ENCODE data around the gene CDH2.

Gene CDH2

GRCh38 chr18:28168725-28169124 is 8.2 kb downstream of the CDH2 start:
- Histone ChIP-seq H3K27ac (ENCODE audit: low read length) (no peak overlapping the region), H3K4me1 (ENCODE audit: control insufficient read depth, insufficient read depth, low read length) (no peaks in the 10 kb centered on the region), H3K27me3 (ENCODE audit: control insufficient read depth, insufficient read depth, low read length) (no peaks in the 10 kb centered on the region; the same call in 1 of the 2 replicates), H3K4me3 (ENCODE audit: low read length) (no peak overlapping the region), H3K9me3 (ENCODE audit: control insufficient read depth, insufficient read depth, low read length) (no peaks in the 10 kb centered on the region), H3K36me3 (ENCODE audit: control insufficient read depth, insufficient read depth, low read length) (no peaks in the 10 kb centered on the region)
- no peak for DNase-seq (ENCODE audit: low read depth, low spot score)
- no CpG with 5 or more reads among the region's 1 CpG for WGBS (ENCODE audit: insufficient coverage, insufficient read length)

GRCh38 chr18:28167835-28168349 is 9.0 kb downstream of the CDH2 start:
- no CpG with 5 or more reads among the region's 8 CpGs for WGBS (ENCODE audit: insufficient coverage, insufficient read length)

GRCh38 chr18:28164771-28165483 is 12.0 kb downstream of the CDH2 start:
- no peak for DNase-seq (ENCODE audit: low read depth, low spot score)
- peaks cover 5% of the 10 kb centered on the region for H3K4me1 ChIP-seq (ENCODE audit: control insufficient read depth, insufficient read depth, low read length)

More at GRCh38 chr18:28167835-28168349, 9.0 kb downstream of the CDH2 start:
- H3K4me3 ChIP-seq (ENCODE audit: low read length): no peak overlapping the region
- no peak for DNase-seq (ENCODE audit: low read depth, low spot score)
- H3K27me3 ChIP-seq (ENCODE audit: control insufficient read depth, insufficient read depth, low read length): no peaks in the 10 kb centered on the region; the same call in 1 of the 2 replicates
- no peaks in the 10 kb centered on the region for H3K4me1 ChIP-seq (ENCODE audit: control insufficient read depth, insufficient read depth, low read length)
- no peaks in the 10 kb centered on the region for H3K9me3 ChIP-seq (ENCODE audit: control insufficient read depth, insufficient read depth, low read length)
- H3K36me3 ChIP-seq (ENCODE audit: control insufficient read depth, insufficient read depth, low read length): no peaks in the 10 kb centered on the region
- H3K27ac ChIP-seq (ENCODE audit: low read length): no peak overlapping the region

GRCh38 chr18:28163201-28163775 is 13.6 kb downstream of the CDH2 start:
- peaks cover 5% of the 10 kb centered on the region for H3K4me1 ChIP-seq (ENCODE audit: control insufficient read depth, insufficient read depth, low read length)
- H3K27ac ChIP-seq (ENCODE audit: low read length): no peak overlapping the region
- H3K9me3 ChIP-seq (ENCODE audit: control insufficient read depth, insufficient read depth, low read length): no peaks in the 10 kb centered on the region
- no peak overlapping the region for H3K4me3 ChIP-seq (ENCODE audit: low read length)
- no peak for DNase-seq (ENCODE audit: low read depth, low spot score)
- no CpG with 5 or more reads among the region's 2 CpGs for WGBS (ENCODE audit: insufficient coverage, insufficient read length)
- no peaks in the 10 kb centered on the region; the same call in 1 of the 2 replicates for H3K27me3 ChIP-seq (ENCODE audit: control insufficient read depth, insufficient read depth, low read length)
- no peaks in the 10 kb centered on the region for H3K36me3 ChIP-seq (ENCODE audit: control insufficient read depth, insufficient read depth, low read length)

More at GRCh38 chr18:28164771-28165483, 12.0 kb downstream of the CDH2 start:
- H3K27me3 ChIP-seq (ENCODE audit: control insufficient read depth, insufficient read depth, low read length): no peaks in the 10 kb centered on the region; the same call in 1 of the 2 replicates
- H3K4me3 ChIP-seq (ENCODE audit: low read length): no peak overlapping the region
- no peak overlapping the region for H3K27ac ChIP-seq (ENCODE audit: low read length)
- no peaks in the 10 kb centered on the region for H3K9me3 ChIP-seq (ENCODE audit: control insufficient read depth, insufficient read depth, low read length)
- WGBS (ENCODE audit: insufficient coverage, insufficient read length): no CpG with 5 or more reads among the region's 1 CpG
- no peaks in the 10 kb centered on the region for H3K36me3 ChIP-seq (ENCODE audit: control insufficient read depth, insufficient read depth, low read length)

GRCh38 chr18:28161608-28162599 is 15.0 kb downstream of the CDH2 start:
- no peak for DNase-seq (ENCODE audit: low read depth, low spot score)
- no peak overlapping the region for H3K4me3 ChIP-seq (ENCODE audit: low read length)
- H3K4me1 ChIP-seq (ENCODE audit: control insufficient read depth, insufficient read depth, low read length): peaks cover 5% of the 10 kb centered on the region
- no peaks in the 10 kb centered on the region for H3K9me3 ChIP-seq (ENCODE audit: control insufficient read depth, insufficient read depth, low read length)
- H3K27ac ChIP-seq (ENCODE audit: low read length): no peak overlapping the region
- H3K36me3 ChIP-seq (ENCODE audit: control insufficient read depth, insufficient read depth, low read length): no peaks in the 10 kb centered on the region
- no peaks in the 10 kb centered on the region; the same call in 1 of the 2 replicates for H3K27me3 ChIP-seq (ENCODE audit: control insufficient read depth, insufficient read depth, low read length)
- no CpG with 5 or more reads among the region's 9 CpGs for WGBS (ENCODE audit: insufficient coverage, insufficient read length)

- Histone ChIP-seq H3K27ac (ENCODE audit: low read length) (no peak overlapping the region), H3K4me1 (ENCODE audit: control insufficient read depth, insufficient read depth, low read length) (peaks cover 5% of the 10 kb centered on the region), H3K36me3 (ENCODE audit: control insufficient read depth, insufficient read depth, low read length) (no peaks in the 10 kb centered on the region), H3K27me3 (ENCODE audit: control insufficient read depth, insufficient read depth, low read length) (no peaks in the 10 kb centered on the region), H3K9me3 (ENCODE audit: control insufficient read depth, insufficient read depth, low read length) (no peaks in the 10 kb centered on the region), H3K4me3 (ENCODE audit: low read length) (no peak overlapping the region)
- WGBS (ENCODE audit: insufficient coverage, insufficient read length): no CpG with 5 or more reads among the region's 2 CpGs
- DNase-seq (ENCODE audit: low read depth, low spot score): no peak
Measured at GRCh38 chr18:28159055-28159454, 17.9 kb downstream of the CDH2 start.

- WGBS (ENCODE audit: insufficient coverage, insufficient read length): no CpG with 5 or more reads among the region's 4 CpGs
- Histone ChIP-seq H3K36me3 (ENCODE audit: control insufficient read depth, insufficient read depth, low read length) (no peaks in the 10 kb centered on the region), H3K27ac (ENCODE audit: low read length) (no peak overlapping the region), H3K27me3 (ENCODE audit: control insufficient read depth, insufficient read depth, low read length) (no peaks in the 10 kb centered on the region), H3K4me3 (ENCODE audit: low read length) (no peak overlapping the region), H3K9me3 (ENCODE audit: control insufficient read depth, insufficient read depth, low read length) (no peaks in the 10 kb centered on the region), H3K4me1 (ENCODE audit: control insufficient read depth, insufficient read depth, low read length) (peaks cover 5% of the 10 kb centered on the region)
- no peak for DNase-seq (ENCODE audit: low read depth, low spot score)
Measured at GRCh38 chr18:28158083-28158581, 18.8 kb downstream of the CDH2 start.

- H3K4me1 ChIP-seq (ENCODE audit: control insufficient read depth, insufficient read depth, low read length): peaks cover 7% of the 10 kb centered on the region
- H3K27me3 ChIP-seq (ENCODE audit: control insufficient read depth, insufficient read depth, low read length): no peaks in the 10 kb centered on the region
- H3K36me3 ChIP-seq (ENCODE audit: control insufficient read depth, insufficient read depth, low read length): no peaks in the 10 kb centered on the region
- no peak overlapping the region for H3K27ac ChIP-seq (ENCODE audit: low read length)
- no peak for DNase-seq (ENCODE audit: low read depth, low spot score)
- no peak overlapping the region for H3K4me3 ChIP-seq (ENCODE audit: low read length)
- no peaks in the 10 kb centered on the region for H3K9me3 ChIP-seq (ENCODE audit: control insufficient read depth, insufficient read depth, low read length)
- no CpG with 5 or more reads among the region's 3 CpGs for WGBS (ENCODE audit: insufficient coverage, insufficient read length)
Measured at GRCh38 chr18:28153485-28154065, 23.4 kb downstream of the CDH2 start.

- no peaks in the 10 kb centered on the region for H3K9me3 ChIP-seq (ENCODE audit: control insufficient read depth, insufficient read depth, low read length)
- H3K27me3 ChIP-seq (ENCODE audit: control insufficient read depth, insufficient read depth, low read length): no peaks in the 10 kb centered on the region
- no peak overlapping the region for H3K27ac ChIP-seq (ENCODE audit: low read length)
- H3K4me1 ChIP-seq (ENCODE audit: control insufficient read depth, insufficient read depth, low read length): peaks cover 7% of the 10 kb centered on the region
- no CpG with 5 or more reads among the region's 3 CpGs for WGBS (ENCODE audit: insufficient coverage, insufficient read length)
- no peaks in the 10 kb centered on the region for H3K36me3 ChIP-seq (ENCODE audit: control insufficient read depth, insufficient read depth, low read length)
- no peak for DNase-seq (ENCODE audit: low read depth, low spot score)
- H3K4me3 ChIP-seq (ENCODE audit: low read length): no peak overlapping the region
Measured at GRCh38 chr18:28152754-28153153, 24.2 kb downstream of the CDH2 start.
